ENCODE results near the gene SIGLEC11. TPM values are rescaled to one million over a fixed set of nuclear protein-coding genes. Genes with fewer than 3 reads are reported as not detected.

SIGLEC11 gene
- total and polyA plus RNA-seq, 2 experiments from 2014 or later, result not detected

DNA sequence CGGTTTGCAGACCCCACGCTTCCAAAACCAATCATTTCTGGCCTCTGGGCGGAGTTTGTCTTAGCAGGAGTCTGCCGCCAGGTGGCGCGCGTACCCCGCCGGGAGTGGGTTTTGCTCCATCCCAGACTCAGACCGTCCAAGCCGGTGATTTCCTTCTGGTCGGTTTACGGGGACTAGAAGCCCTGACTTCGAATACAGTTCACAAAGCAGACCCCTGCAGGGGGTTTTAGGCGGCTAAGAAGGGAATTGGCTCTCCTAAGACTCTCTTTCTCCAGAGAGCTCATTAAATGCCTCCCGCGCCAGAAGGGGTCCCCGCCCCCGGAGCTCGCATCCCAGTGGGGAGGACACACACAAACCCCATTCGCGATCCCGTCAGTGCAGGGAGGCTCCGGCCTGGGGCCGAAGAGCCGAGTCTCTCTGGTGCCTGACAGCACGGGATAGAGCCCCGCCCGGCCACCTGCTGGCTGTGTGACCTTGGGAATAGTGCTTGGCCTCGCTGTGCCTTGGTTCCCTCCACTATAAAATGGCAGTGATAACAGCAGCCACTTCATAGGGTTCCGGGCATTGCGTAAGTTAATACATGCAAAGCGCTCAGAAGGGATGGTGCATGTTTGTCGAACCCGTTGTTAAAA lies 23.1 kb downstream of the SIGLEC11 start (continued):
- TF ChIP-seq, protein P1, sequence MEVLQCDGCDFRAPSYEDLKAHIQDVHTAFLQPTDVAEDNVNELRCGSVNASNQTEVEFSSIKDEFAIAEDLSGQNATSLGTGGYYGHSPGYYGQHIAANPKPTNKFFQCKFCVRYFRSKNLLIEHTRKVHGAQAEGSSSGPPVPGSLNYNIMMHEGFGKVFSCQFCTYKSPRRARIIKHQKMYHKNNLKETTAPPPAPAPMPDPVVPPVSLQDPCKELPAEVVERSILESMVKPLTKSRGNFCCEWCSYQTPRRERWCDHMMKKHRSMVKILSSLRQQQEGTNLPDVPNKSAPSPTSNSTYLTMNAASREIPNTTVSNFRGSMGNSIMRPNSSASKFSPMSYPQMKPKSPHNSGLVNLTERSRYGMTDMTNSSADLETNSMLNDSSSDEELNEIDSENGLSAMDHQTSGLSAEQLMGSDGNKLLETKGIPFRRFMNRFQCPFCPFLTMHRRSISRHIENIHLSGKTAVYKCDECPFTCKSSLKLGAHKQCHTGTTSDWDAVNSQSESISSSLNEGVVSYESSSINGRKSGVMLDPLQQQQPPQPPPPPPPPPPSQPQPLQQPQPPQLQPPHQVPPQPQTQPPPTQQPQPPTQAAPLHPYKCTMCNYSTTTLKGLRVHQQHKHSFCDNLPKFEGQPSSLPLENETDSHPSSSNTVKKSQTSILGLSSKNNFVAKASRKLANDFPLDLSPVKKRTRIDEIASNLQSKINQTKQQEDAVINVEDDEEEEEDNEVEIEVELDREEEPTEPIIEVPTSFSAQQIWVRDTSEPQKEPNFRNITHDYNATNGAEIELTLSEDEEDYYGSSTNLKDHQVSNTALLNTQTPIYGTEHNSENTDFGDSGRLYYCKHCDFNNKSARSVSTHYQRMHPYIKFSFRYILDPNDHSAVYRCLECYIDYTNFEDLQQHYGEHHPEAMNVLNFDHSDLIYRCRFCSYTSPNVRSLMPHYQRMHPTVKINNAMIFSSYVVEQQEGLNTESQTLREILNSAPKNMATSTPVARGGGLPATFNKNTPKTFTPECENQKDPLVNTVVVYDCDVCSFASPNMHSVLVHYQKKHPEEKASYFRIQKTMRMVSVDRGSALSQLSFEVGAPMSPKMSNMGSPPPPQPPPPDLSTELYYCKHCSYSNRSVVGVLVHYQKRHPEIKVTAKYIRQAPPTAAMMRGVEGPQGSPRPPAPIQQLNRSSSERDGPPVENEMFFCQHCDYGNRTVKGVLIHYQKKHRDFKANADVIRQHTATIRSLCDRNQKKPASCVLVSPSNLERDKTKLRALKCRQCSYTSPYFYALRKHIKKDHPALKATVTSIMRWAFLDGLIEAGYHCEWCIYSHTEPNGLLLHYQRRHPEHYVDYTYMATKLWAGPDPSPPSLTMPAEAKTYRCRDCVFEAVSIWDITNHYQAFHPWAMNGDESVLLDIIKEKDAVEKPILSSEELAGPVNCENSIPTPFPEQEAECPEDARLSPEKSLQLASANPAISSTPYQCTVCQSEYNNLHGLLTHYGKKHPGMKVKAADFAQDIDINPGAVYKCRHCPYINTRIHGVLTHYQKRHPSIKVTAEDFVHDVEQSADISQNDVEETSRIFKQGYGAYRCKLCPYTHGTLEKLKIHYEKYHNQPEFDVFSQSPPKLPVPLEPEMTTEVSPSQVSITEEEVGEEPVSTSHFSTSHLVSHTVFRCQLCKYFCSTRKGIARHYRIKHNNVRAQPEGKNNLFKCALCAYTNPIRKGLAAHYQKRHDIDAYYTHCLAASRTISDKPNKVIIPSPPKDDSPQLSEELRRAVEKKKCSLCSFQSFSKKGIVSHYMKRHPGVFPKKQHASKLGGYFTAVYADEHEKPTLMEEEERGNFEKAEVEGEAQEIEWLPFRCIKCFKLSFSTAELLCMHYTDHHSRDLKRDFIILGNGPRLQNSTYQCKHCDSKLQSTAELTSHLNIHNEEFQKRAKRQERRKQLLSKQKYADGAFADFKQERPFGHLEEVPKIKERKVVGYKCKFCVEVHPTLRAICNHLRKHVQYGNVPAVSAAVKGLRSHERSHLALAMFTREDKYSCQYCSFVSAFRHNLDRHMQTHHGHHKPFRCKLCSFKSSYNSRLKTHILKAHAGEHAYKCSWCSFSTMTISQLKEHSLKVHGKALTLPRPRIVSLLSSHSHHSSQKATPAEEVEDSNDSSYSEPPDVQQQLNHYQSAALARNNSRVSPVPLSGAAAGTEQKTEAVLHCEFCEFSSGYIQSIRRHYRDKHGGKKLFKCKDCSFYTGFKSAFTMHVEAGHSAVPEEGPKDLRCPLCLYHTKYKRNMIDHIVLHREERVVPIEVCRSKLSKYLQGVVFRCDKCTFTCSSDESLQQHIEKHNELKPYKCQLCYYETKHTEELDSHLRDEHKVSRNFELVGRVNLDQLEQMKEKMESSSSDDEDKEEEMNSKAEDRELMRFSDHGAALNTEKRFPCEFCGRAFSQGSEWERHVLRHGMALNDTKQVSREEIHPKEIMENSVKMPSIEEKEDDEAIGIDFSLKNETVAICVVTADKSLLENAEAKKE (CRISPR knock-in tag; IDR thresholded peaks at IDR 0.05), result no peak

DNA sequence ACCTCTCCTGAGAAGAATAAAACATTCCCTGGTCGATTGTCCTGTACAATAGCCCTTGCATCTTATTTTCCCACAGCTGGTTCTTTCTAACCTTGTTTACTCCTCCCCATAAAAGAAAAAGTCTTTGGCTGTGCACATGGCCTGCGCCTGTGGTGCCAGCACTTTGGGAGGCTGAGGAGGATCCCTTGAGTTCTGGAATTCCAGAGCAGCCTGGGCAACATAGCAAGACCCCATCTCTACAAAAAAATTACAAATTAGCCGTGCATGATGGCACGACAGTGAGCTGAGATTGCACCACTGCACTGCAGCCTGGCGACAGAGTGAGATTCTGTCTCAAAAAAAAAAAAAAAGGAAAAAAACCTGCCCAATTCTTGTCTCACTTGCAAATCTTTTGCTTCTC lies 24.4 kb downstream of the SIGLEC11 start:
- H3K4me1 Mint-ChIP-seq, result peaks cover 4% of the 10 kb centered on the region; the same call in 2 of the 3 replicates
- peaks cover 16% of the 10 kb centered on the region for H3K36me3 Mint-ChIP-seq (ENCODE audit: low read depth)
- Histone ChIP-seq H2AFZ (no peak overlapping the region), H3K27me3 (ENCODE audit: insufficient read depth) (no peaks in the 10 kb centered on the region), H3K36me3 (ENCODE audit: insufficient read depth) (no peaks in the 10 kb centered on the region), H4K20me1 (replicated peaks; ENCODE audit: insufficient read depth) (no peaks in the 10 kb centered on the region), H3K4me2 (no peak overlapping the region), H3F3A (replicated peaks; ENCODE audit: low read depth) (0 out of 2 replicates have a peak, but pooled peaks cover 4% of the 10 kb centered on the region), H3K79me2 (replicated peaks; ENCODE audit: insufficient read depth) (peaks cover 4% of the 10 kb centered on the region; the same call in 1 of the 2 replicates), H3K4me3 (no peak overlapping the region), H3K4me1 (ENCODE audit: insufficient read depth) (no peaks in the 10 kb centered on the region; the same call in 1 of the 2 replicates), H3K9me2 (ENCODE audit: insufficient read depth) (no peaks in the 10 kb centered on the region), H3K27ac (ENCODE audit: low read depth) (no peak overlapping the region)
- H3K4me3 Mint-ChIP-seq, result no peak overlapping the region
- no peak overlapping the region for H3K27ac Mint-ChIP-seq
- peaks cover 3% of the 10 kb centered on the region; the same call in 2 of the 3 replicates for H3K9me3 Mint-ChIP-seq
- no peak for ATAC-seq
- H3K27me3 Mint-ChIP-seq (ENCODE audit: insufficient read depth, low read depth, poor library complexity), result peaks cover 9% of the 10 kb centered on the region
- DNase-seq (ENCODE audit: low spot score), result no peak
- TF ChIP-seq ZNF331 (CRISPR knock-in tag; IDR thresholded peaks at IDR 0.05; ENCODE audit: low read depth) (no peak), EZH2phosphoT487 (IDR thresholded peaks at IDR 0.05; ENCODE audit: unreplicated experiment) (no peak), POLR2AphosphoS5 (IDR thresholded peaks at IDR 0.05; ENCODE audit: low read depth) (no peak), JUNB (IDR thresholded peaks at IDR 0.05; ENCODE audit: unreplicated experiment) (no peak), CREB1 (CRISPR knock-in tag; IDR thresholded peaks at IDR 0.05; ENCODE audit: low read depth) (no peak), ZNF114 (CRISPR knock-in tag; IDR thresholded peaks at IDR 0.05) (no peak), EZH2 (IDR thresholded peaks at IDR 0.05; ENCODE audit: low read depth, unreplicated experiment) (no peak)
- TF ChIP-seq, protein P2, sequence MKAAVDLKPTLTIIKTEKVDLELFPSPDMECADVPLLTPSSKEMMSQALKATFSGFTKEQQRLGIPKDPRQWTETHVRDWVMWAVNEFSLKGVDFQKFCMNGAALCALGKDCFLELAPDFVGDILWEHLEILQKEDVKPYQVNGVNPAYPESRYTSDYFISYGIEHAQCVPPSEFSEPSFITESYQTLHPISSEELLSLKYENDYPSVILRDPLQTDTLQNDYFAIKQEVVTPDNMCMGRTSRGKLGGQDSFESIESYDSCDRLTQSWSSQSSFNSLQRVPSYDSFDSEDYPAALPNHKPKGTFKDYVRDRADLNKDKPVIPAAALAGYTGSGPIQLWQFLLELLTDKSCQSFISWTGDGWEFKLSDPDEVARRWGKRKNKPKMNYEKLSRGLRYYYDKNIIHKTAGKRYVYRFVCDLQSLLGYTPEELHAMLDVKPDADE (IDR thresholded peaks at IDR 0.05), result no peak
- TF ChIP-seq, protein P3, sequence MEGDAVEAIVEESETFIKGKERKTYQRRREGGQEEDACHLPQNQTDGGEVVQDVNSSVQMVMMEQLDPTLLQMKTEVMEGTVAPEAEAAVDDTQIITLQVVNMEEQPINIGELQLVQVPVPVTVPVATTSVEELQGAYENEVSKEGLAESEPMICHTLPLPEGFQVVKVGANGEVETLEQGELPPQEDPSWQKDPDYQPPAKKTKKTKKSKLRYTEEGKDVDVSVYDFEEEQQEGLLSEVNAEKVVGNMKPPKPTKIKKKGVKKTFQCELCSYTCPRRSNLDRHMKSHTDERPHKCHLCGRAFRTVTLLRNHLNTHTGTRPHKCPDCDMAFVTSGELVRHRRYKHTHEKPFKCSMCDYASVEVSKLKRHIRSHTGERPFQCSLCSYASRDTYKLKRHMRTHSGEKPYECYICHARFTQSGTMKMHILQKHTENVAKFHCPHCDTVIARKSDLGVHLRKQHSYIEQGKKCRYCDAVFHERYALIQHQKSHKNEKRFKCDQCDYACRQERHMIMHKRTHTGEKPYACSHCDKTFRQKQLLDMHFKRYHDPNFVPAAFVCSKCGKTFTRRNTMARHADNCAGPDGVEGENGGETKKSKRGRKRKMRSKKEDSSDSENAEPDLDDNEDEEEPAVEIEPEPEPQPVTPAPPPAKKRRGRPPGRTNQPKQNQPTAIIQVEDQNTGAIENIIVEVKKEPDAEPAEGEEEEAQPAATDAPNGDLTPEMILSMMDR (conservative IDR thresholded peaks at IDR 0.05; ENCODE audit: low read depth in 2 of 2), result no peak
- TF ChIP-seq, protein P4, sequence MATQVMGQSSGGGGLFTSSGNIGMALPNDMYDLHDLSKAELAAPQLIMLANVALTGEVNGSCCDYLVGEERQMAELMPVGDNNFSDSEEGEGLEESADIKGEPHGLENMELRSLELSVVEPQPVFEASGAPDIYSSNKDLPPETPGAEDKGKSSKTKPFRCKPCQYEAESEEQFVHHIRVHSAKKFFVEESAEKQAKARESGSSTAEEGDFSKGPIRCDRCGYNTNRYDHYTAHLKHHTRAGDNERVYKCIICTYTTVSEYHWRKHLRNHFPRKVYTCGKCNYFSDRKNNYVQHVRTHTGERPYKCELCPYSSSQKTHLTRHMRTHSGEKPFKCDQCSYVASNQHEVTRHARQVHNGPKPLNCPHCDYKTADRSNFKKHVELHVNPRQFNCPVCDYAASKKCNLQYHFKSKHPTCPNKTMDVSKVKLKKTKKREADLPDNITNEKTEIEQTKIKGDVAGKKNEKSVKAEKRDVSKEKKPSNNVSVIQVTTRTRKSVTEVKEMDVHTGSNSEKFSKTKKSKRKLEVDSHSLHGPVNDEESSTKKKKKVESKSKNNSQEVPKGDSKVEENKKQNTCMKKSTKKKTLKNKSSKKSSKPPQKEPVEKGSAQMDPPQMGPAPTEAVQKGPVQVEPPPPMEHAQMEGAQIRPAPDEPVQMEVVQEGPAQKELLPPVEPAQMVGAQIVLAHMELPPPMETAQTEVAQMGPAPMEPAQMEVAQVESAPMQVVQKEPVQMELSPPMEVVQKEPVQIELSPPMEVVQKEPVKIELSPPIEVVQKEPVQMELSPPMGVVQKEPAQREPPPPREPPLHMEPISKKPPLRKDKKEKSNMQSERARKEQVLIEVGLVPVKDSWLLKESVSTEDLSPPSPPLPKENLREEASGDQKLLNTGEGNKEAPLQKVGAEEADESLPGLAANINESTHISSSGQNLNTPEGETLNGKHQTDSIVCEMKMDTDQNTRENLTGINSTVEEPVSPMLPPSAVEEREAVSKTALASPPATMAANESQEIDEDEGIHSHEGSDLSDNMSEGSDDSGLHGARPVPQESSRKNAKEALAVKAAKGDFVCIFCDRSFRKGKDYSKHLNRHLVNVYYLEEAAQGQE (IDR thresholded peaks at IDR 0.05; ENCODE audit: unreplicated experiment), result no peak
